ENCODE results near the gene TBCK. TPM values are rescaled to one million over a fixed set of nuclear protein-coding genes. Genes with fewer than 3 reads are reported as not detected.

The TBCK gene
- 14.6 and 18.0 TPM in 2 replicates for polyA plus RNA-seq (2012; rRNA removed)
- 12.2 and 13.2 TPM in 2 replicates for polyA plus RNA-seq (2012; cell fraction: cytosol; rRNA removed)
- polyA plus RNA-seq (2012; cell fraction: nucleus; rRNA removed): 52.9 and 55.8 TPM in 2 replicates

GRCh38 chr4:106315968-106316772, at the start of gene TBCK, which contains the start of gene AIMP1:
Gene TBCK, minus strand, starts transcription at chr4:106316209. Its CDS starts 7,249 bp downstream, at chr4:106308960.
Gene AIMP1, plus strand, starts transcription at chr4:106316550. Its CDS starts 8,460 bp downstream, at chr4:106325010.
- CTCF ChIA-PET: interaction anchor here (0.6 to 1.2 kb wide), 3 partner anchors 50 to 1600 kb away, joined by 3 read pairs; no protein-coding TSS in a partner anchor
- Histone ChIP-seq H3K4me2 (peak within 1 kb of the TSS; percentile 94), H2AFZ (ENCODE audit: low read depth) (peak within 1 kb of the TSS; percentile 91), H3K4me3 (ENCODE audit: low read depth in 2 of 2, low read length in 1 of 2) (peak within 1 kb of the TSS; percentile 98 to 99), H3K9me2 (no peaks in the 10 kb centered on the region), H3K79me2 (ENCODE audit: insufficient read depth) (peaks cover 89% of the 10 kb centered on the region), H3K9ac (peak within 1 kb of the TSS; percentile 92), H3K27me3 (ENCODE audit: insufficient read depth) (no peaks in the 10 kb centered on the region), H4K20me1 (ENCODE audit: insufficient read depth) (no peaks in the 10 kb centered on the region), H3F3A (replicated peaks; ENCODE audit: insufficient read depth) (peaks cover 26% of the 10 kb centered on the region), H3K9me3 (no peaks in the 10 kb centered on the region), H3K27ac (ENCODE audit: low read depth in 2 of 2, low read length in 1 of 2) (peak within 1 kb of the TSS; percentile 94 to 100), H3K36me3 (replicated peaks in 1 of 2; ENCODE audit: control insufficient read depth in 1 of 2, insufficient read depth in 2 of 2, low read length in 1 of 2) (peaks cover 0 to 8% of the 10 kb centered on the region in 2 experiments), H3K4me1 (ENCODE audit: control insufficient read depth in 1 of 2, insufficient read depth in 2 of 2, low read depth in 1 of 2, low read length in 1 of 2) (peaks cover 11 to 23% of the 10 kb centered on the region in 2 experiments; a peak in 3 of 4 replicates)
- TF ChIP-seq YY1 (IDR thresholded peaks at IDR 0.05; ENCODE audit: low read depth) (0 out of 2 replicates have a peak, but pooled peaks have one; percentile 28), RAD21 (IDR thresholded peaks at IDR 0.05; ENCODE audit: low read length) (no peak), MAX (IDR thresholded peaks at IDR 0.05; ENCODE audit: low read depth) (peak; percentile 86; the same call in 1 of the 2 replicates), USF1 (IDR thresholded peaks at IDR 0.05; ENCODE audit: borderline replicate concordance, low read depth) (no peak), POLR2AphosphoS5 (IDR thresholded peaks at IDR 0.05; ENCODE audit: low read depth, low read length) (peak; percentile 83), MXI1 (IDR thresholded peaks at IDR 0.05; ENCODE audit: low read depth, low read length) (peak; percentile 89), ELF1 (IDR thresholded peaks at IDR 0.05) (peak; percentile 94), CHD2 (IDR thresholded peaks at IDR 0.05; ENCODE audit: low read length, partially characterized antibody) (peak; percentile 5), GABPA (IDR thresholded peaks at IDR 0.05; ENCODE audit: low read depth) (peak; percentile 62), RCOR1 (IDR thresholded peaks at IDR 0.05; ENCODE audit: low read length) (no peak), SIN3A (IDR thresholded peaks at IDR 0.05; ENCODE audit: borderline replicate concordance, low read depth, low read length) (0 out of 2 replicates have a peak, but pooled peaks have one; percentile 16), PBX3 (IDR thresholded peaks at IDR 0.05) (peak; percentile 23; the same call in 1 of the 2 replicates), TAF1 (IDR thresholded peaks at IDR 0.05; ENCODE audit: borderline replicate concordance, low read depth, low read length) (peak; percentile 65; the same call in 1 of the 2 replicates)
- POLR2A ChIA-PET: no interaction called here
- WGBS (ENCODE audit: low lambda C conversion rate): under 1% methylated on average over 33 of the region's 44 CpGs
- DNase-seq: peak; percentile 84

GRCh38 chr4:106365613-106366012, 49.6 kb upstream of the TBCK start:
- POLR2A ChIA-PET: no interaction called here
- no peak overlapping the region for H3K4me3 ChIP-seq (ENCODE audit: low read depth in 2 of 2, low read length in 1 of 2)
- TF ChIP-seq FOXM1 (IDR thresholded peaks at IDR 0.05; ENCODE audit: low read depth) (no peak), GABPA (IDR thresholded peaks at IDR 0.05; ENCODE audit: low read depth) (no peak), CTCF (IDR thresholded peaks at IDR 0.05) (no peak), CHD2 (IDR thresholded peaks at IDR 0.05; ENCODE audit: low read length, partially characterized antibody) (no peak), RXRA (IDR thresholded peaks at IDR 0.05; ENCODE audit: borderline replicate concordance, low read depth) (peak; percentile 30; the same call in 1 of the 2 replicates), IRF3 (IDR thresholded peaks at IDR 0.05; ENCODE audit: low read depth, low read length) (no peak), SMC3 (IDR thresholded peaks at IDR 0.05; ENCODE audit: low read depth, low read length) (no peak), TAF1 (IDR thresholded peaks at IDR 0.05; ENCODE audit: borderline replicate concordance, low read depth, low read length) (no peak), YY1 (IDR thresholded peaks at IDR 0.05; ENCODE audit: low read depth) (no peak), SIN3A (IDR thresholded peaks at IDR 0.05; ENCODE audit: borderline replicate concordance, low read depth, low read length) (no peak), JUND (IDR thresholded peaks at IDR 0.05) (peak; percentile 76), EP300 (IDR thresholded peaks at IDR 0.05; ENCODE audit: borderline replicate concordance in 1 of 2, low read depth in 1 of 2, low read length in 1 of 2) (peak in 1 of 2 experiments; percentile 56; a peak in 1 of 4 replicates)

More at GRCh38 chr4:106365613-106366012, 49.6 kb upstream of the TBCK start:
- DNase-seq: no peak
- WGBS (ENCODE audit: low lambda C conversion rate): 30% methylated on average over 1 of the region's 1 CpG
- Histone ChIP-seq H3K9me2 (no peaks in the 10 kb centered on the region), H2AFZ (ENCODE audit: low read depth) (no peak overlapping the region; the same call in 1 of the 2 replicates), H3K36me3 (replicated peaks in 1 of 2; ENCODE audit: control insufficient read depth in 1 of 2, insufficient read depth in 2 of 2, low read length in 1 of 2) (no peaks in the 10 kb centered on the region), H3K27ac (ENCODE audit: low read depth in 2 of 2, low read length in 1 of 2) (peak overlapping the region; percentile 55 to 60; a peak in 3 of 4 replicates), H3K9ac (peak overlapping the region; percentile 0; the same call in 1 of the 2 replicates), H4K20me1 (ENCODE audit: insufficient read depth) (no peaks in the 10 kb centered on the region), H3K4me2 (0 out of 2 replicates have a peak overlapping the region, but pooled peaks have one; percentile 17), H3K4me1 (ENCODE audit: control insufficient read depth in 1 of 2, insufficient read depth in 2 of 2, low read depth in 1 of 2, low read length in 1 of 2) (peaks cover 0 to 9% of the 10 kb centered on the region in 2 experiments; a peak in 2 of 4 replicates), H3K79me2 (ENCODE audit: insufficient read depth) (no peaks in the 10 kb centered on the region), H3K27me3 (ENCODE audit: insufficient read depth) (no peaks in the 10 kb centered on the region), H3K9me3 (no peaks in the 10 kb centered on the region), H3F3A (replicated peaks; ENCODE audit: insufficient read depth) (peaks cover 20% of the 10 kb centered on the region)
- CTCF ChIA-PET: interaction anchor here (0.7 kb wide), 1 partner anchor 138 kb away, joined by 3 read pairs; no protein-coding TSS in a partner anchor

Data from SK-N-SH (cell line).